ENCODE measurements around the gene PCDHGB1. TPM values are rescaled to one million over a fixed set of nuclear protein-coding genes. Genes with fewer than 3 reads are reported as not detected.

PCDHGB1 gene
- total and polyA plus RNA-seq, 2 donors = 0.11 to 0.14 TPM

Other genes with a start within 250 kb of the PCDHGB1 start
Only the 30 nearest of the 37 such genes appear.
- gene PCDHB9, start 162.9 kb upstream of the PCDHGB1 start, total RNA-seq = 0.19 TPM
- 0.16 TPM for gene PCDHB9, start 162.9 kb upstream of the PCDHGB1 start, polyA plus RNA-seq
- gene PCDHB10, start 157.7 kb upstream of the PCDHGB1 start, total RNA-seq = 0.19 TPM
- 0.23 TPM for gene PCDHB10, start 157.7 kb upstream of the PCDHGB1 start, polyA plus RNA-seq
- gene PCDHB11, start 150.5 kb upstream of the PCDHGB1 start, total RNA-seq = 0.24 TPM
- gene PCDHB11, start 150.5 kb upstream of the PCDHGB1 start, polyA plus RNA-seq = 0.37 TPM
- gene PCDHB12, start 141.4 kb upstream of the PCDHGB1 start, total RNA-seq = 0.19 TPM
- 0.18 TPM for gene PCDHB12, start 141.4 kb upstream of the PCDHGB1 start, polyA plus RNA-seq
- 0.14 TPM for gene PCDHB13, start 136.2 kb upstream of the PCDHGB1 start, total RNA-seq
- 0.27 TPM for gene PCDHB13, start 136.2 kb upstream of the PCDHGB1 start, polyA plus RNA-seq
- gene PCDHB14, start 126.8 kb upstream of the PCDHGB1 start, total RNA-seq = 0.38 TPM
- 0.87 TPM for gene PCDHB14, start 126.8 kb upstream of the PCDHGB1 start, polyA plus RNA-seq
- 0.33 TPM for gene PCDHB15, start 104.7 kb upstream of the PCDHGB1 start, total RNA-seq
- 0.66 TPM for gene PCDHB15, start 104.7 kb upstream of the PCDHGB1 start, polyA plus RNA-seq
- 0.09 TPM for gene SLC25A2, start 46.0 kb upstream of the PCDHGB1 start, total RNA-seq
- 0.16 TPM for gene SLC25A2, start 46.0 kb upstream of the PCDHGB1 start, polyA plus RNA-seq
- gene TAF7, start 29.3 kb upstream of the PCDHGB1 start, total RNA-seq = 138 TPM
- gene TAF7, start 29.3 kb upstream of the PCDHGB1 start, polyA plus RNA-seq = 174 TPM
- 0.09 TPM for gene PCDHGA1, start 19.6 kb upstream of the PCDHGB1 start, total RNA-seq
- 0.16 TPM for gene PCDHGA1, start 19.6 kb upstream of the PCDHGB1 start, polyA plus RNA-seq
- gene PCDHGA2, start 11.3 kb upstream of the PCDHGB1 start, total RNA-seq = 0.19 TPM
- 0.46 TPM for gene PCDHGA2, start 11.3 kb upstream of the PCDHGB1 start, polyA plus RNA-seq
- gene PCDHGA3, start 6.3 kb upstream of the PCDHGB1 start, total RNA-seq = 0.19 TPM
- gene PCDHGA3, start 6.3 kb upstream of the PCDHGB1 start, polyA plus RNA-seq = 0.11 TPM
- 0.19 TPM for gene PCDHGA4, start 4.9 kb downstream of the PCDHGB1 start, total RNA-seq
- gene PCDHGA4, start 4.9 kb downstream of the PCDHGB1 start, polyA plus RNA-seq = 0.11 TPM
- gene PCDHGB2, start 9.9 kb downstream of the PCDHGB1 start, total RNA-seq = 0.28 TPM
- 0.21 TPM for gene PCDHGB2, start 9.9 kb downstream of the PCDHGB1 start, polyA plus RNA-seq
- 0.19 TPM for gene PCDHGA5, start 14.1 kb downstream of the PCDHGB1 start, total RNA-seq
- gene PCDHGA5, start 14.1 kb downstream of the PCDHGB1 start, polyA plus RNA-seq = 0.18 TPM
- 0.33 TPM for gene PCDHGB3, start 20.1 kb downstream of the PCDHGB1 start, total RNA-seq
- 0.14 TPM for gene PCDHGB3, start 20.1 kb downstream of the PCDHGB1 start, polyA plus RNA-seq
- 0.47 TPM for gene PCDHGA6, start 23.8 kb downstream of the PCDHGB1 start, total RNA-seq
- 1.2 TPM for gene PCDHGA6, start 23.8 kb downstream of the PCDHGB1 start, polyA plus RNA-seq
- 0.28 TPM for gene PCDHGA7, start 32.6 kb downstream of the PCDHGB1 start, total RNA-seq
- 0.46 TPM for gene PCDHGA7, start 32.6 kb downstream of the PCDHGB1 start, polyA plus RNA-seq
- 1.0 TPM for gene PCDHGB4, start 37.6 kb downstream of the PCDHGB1 start, total RNA-seq
- gene PCDHGB4, start 37.6 kb downstream of the PCDHGB1 start, polyA plus RNA-seq = 1.6 TPM
- 0.19 TPM for gene PCDHGA8, start 42.5 kb downstream of the PCDHGB1 start, total RNA-seq
- 0.18 TPM for gene PCDHGA8, start 42.5 kb downstream of the PCDHGB1 start, polyA plus RNA-seq
- gene PCDHGB5, start 47.8 kb downstream of the PCDHGB1 start, total RNA-seq = 1.6 TPM
- 1.1 TPM for gene PCDHGB5, start 47.8 kb downstream of the PCDHGB1 start, polyA plus RNA-seq
- 0.66 TPM for gene PCDHGA9, start 52.7 kb downstream of the PCDHGB1 start, total RNA-seq
- gene PCDHGA9, start 52.7 kb downstream of the PCDHGB1 start, polyA plus RNA-seq = 0.75 TPM
- gene PCDHGB6, start 57.9 kb downstream of the PCDHGB1 start, total RNA-seq = 0.61 TPM
- gene PCDHGB6, start 57.9 kb downstream of the PCDHGB1 start, polyA plus RNA-seq = 1.1 TPM
- 0.61 TPM for gene PCDHGA10, start 62.9 kb downstream of the PCDHGB1 start, total RNA-seq
- 0.87 TPM for gene PCDHGA10, start 62.9 kb downstream of the PCDHGB1 start, polyA plus RNA-seq
- 0.85 TPM for gene PCDHGB7, start 67.6 kb downstream of the PCDHGB1 start, total RNA-seq
- 1.2 TPM for gene PCDHGB7, start 67.6 kb downstream of the PCDHGB1 start, polyA plus RNA-seq
- 0.42 TPM for gene PCDHGA11, start 71.0 kb downstream of the PCDHGB1 start, total RNA-seq
- 0.68 TPM for gene PCDHGA11, start 71.0 kb downstream of the PCDHGB1 start, polyA plus RNA-seq
- 0.80 TPM for gene PCDHGA12, start 80.4 kb downstream of the PCDHGB1 start, total RNA-seq
- gene PCDHGA12, start 80.4 kb downstream of the PCDHGB1 start, polyA plus RNA-seq = 0.71 TPM
- gene PCDHGC3, start 125.9 kb downstream of the PCDHGB1 start, total RNA-seq = 5.5 TPM
- gene PCDHGC3, start 125.9 kb downstream of the PCDHGB1 start, polyA plus RNA-seq = 28.7 TPM
- 0.19 TPM for gene PCDHGC4, start 134.9 kb downstream of the PCDHGB1 start, total RNA-seq
- 0.05 TPM for gene PCDHGC4, start 134.9 kb downstream of the PCDHGB1 start, polyA plus RNA-seq
- 0.19 TPM for gene PCDHGC5, start 139.0 kb downstream of the PCDHGB1 start, total RNA-seq
- 0.11 TPM for gene PCDHGC5, start 139.0 kb downstream of the PCDHGB1 start, polyA plus RNA-seq